GM18508 (cell line): ENCODE measurements around the gene DYNLT1.
"Not testable (repeated sequence)": the region's sequence is repeated elsewhere in the genome, so short reads cannot be mapped to it uniquely, and the experiment has no call there.

Experiments used
- ATAC-seq: cut with Tn5 transposase; IDR thresholded peaks from one replicate; pipeline ENCODE4 v1.9.1; 2021; ENCODE audit warnings: moderate number of reproducible peaks; ENCODE audit not compliant: insufficient read depth, unreplicated experiment

Gene DYNLT1

DNA sequence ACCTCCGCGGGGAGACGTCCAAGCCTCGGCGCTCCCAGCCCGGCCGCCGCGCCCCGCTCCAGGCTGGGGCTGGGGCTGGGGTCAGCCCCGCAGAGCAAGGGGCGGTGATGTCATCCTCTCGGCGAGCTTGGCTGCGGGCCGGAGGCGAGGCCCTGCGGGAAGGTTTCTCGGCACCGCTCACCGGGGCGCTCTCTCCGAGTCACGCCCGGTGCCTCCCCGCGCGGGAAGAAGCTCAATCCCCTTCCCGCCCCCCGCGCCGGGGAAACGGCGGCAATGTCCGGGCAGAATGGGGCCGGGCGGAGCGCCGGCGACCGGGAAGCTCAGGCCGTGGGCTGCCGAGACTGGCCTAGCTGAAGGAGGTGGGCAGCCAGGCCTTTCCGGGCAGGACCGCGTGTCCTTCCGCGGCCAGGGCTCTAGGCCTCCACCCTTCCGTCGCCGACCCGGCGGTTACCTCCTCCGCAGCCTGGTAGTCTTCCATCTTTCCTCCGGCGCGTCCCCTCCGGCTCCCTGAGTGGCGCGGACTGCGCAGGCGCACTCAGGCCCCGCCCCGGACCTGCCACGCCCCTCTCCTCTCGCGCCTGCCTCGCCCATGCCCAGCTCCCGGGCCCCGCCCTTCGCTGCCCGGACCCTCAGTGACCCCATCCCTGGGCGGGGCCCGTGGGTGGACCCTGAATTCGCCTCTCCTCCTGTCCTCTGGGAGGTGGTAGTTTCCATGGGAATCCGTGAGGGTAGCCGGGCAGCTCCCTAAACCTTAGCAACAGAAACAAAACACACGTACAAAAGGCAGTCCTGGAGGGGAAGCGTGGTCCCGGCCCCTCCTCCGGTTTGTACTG, at the start of gene DYNLT1:
Gene DYNLT1, minus strand, starts transcription at position 513 of the 833 bp plus-strand sequence. Its CDS starts 35 bp downstream, at position 478.
- ATAC-seq = peak; percentile 26

GRCh38 chr6:158688860-158689259, 44.3 kb upstream of the DYNLT1 start:
- no peak for ATAC-seq

GRCh38 chr6:158687506-158687905, 43.0 kb upstream of the DYNLT1 start:
- no peak for ATAC-seq

- ATAC-seq = no peak
Measured at GRCh38 chr6:158686791-158687381, 42.3 kb upstream of the DYNLT1 start.

DNA sequence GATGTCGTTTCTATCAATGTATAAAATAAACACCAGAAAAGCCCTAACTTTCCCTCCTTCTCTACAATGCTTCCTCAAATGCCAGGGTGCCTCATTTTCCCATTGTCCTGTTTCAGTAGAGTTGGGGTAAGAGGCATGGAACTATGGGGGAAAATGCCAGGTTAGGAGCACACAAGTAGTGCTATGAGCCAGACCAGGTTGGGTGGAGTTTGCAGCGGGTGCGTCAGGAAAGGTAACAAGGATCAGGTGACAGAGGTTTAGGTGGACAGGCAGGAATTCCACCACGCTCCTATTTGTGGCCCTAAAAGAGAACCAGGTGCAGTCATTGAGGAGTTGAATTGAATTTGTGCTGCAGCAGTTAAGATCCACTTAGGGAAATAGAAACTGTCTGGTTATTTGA, 41.8 kb upstream of the DYNLT1 start:
- no peak for ATAC-seq

DNA sequence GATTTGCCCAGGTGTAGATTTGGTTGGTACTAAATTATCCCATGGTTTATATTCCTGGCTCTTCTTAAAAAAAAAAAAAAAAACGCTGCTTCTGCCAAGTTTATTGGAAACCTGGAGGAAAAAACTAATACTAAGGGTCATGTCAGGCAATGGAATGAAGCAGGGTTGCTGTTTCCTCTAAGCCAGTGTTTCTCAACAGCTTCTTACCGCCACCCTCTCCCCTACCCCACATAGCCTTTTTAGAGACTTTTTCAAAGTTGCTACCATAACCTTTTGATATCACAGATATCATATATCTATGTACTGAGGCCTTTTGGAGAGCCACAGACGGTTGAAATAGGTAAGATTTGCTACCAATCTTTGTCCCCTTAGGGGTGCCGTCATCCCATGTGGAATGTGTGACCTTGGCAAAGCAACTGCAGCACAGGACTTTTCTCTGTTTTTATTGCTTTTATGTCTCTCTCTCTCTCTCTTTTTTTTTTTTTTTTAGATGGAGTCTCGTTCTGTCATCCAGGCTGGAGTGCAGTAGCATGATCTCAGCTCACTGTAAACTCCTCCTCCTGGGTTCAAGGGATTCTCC, 40.3 kb upstream of the DYNLT1 start:
- no peak for ATAC-seq

- ATAC-seq = no peak
Measured at GRCh38 chr6:158684311-158684710, 39.8 kb upstream of the DYNLT1 start.

DNA sequence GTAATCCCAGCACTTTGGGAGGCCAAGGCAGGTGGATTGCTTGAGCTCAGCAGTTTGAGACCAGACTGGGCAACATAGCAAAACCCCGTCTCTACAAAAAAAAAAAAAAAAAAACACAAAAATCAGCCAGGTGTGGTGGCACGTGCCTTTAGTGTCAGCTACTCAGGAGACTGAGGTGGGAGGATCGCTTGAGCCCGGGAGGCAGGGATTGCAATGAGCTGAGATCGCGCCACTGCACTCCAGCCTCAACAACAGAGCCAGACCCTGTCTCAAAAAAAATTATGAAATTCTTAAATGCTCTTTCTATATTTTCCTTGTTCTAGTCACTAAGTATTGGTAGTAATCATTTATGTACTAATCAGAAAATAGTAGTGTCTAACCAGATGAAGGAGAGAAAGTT, 35.9 kb upstream of the DYNLT1 start:
- ATAC-seq = no peak

GRCh38 chr6:158680015-158680414, 35.5 kb upstream of the DYNLT1 start:
- no peak for ATAC-seq

DNA sequence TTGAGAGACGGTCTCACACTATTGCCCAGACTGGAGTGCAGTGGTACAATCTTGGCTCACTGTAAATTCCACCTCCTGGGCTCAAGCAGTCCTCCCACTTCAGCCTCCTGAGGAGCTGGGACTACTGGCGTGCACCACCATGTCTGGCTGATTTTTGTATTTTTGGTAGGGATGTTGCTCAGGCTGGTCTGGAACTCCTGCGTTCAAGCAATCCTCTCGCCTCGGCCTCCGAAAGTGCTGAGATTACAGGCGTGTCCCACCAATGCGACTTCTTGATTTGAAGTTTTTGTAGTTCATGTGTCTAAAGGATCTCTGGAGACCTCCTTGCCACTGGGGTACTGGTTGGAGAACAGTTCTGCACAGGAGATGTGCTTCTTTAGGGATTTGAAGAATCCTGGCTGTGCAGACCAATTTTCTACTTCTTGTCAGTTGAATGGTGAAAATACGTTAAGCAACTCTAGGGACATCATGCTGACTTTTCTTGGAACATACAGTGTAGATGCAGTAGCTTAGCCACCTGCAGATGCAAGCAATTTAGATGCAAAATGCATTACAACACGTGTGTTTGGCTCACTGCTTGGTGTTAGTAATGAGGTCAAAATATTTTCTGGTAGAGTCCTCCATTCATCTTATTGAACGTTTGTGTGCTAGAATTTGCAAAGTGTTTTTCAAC, 33.5 kb upstream of the DYNLT1 start:
- ATAC-seq = no peak

DNA sequence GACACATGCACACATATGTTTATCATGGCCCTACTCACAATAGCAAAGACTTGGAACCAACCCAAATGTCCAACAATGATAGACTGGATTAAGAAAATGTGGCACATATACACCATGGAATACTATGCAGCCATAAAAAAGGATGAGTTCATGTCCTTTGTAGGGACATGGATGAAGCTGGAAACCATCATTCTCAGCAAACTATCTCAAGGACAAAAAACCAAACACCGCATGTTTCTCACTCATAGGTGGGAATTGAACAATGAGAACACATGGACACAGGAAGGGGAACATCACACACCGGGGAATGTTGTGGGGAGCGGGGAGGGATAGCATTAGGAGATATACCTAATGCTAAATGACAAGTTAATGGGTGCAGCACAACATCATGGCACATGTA, 32.6 kb upstream of the DYNLT1 start:
- not testable (repeated sequence) for ATAC-seq

DNA sequence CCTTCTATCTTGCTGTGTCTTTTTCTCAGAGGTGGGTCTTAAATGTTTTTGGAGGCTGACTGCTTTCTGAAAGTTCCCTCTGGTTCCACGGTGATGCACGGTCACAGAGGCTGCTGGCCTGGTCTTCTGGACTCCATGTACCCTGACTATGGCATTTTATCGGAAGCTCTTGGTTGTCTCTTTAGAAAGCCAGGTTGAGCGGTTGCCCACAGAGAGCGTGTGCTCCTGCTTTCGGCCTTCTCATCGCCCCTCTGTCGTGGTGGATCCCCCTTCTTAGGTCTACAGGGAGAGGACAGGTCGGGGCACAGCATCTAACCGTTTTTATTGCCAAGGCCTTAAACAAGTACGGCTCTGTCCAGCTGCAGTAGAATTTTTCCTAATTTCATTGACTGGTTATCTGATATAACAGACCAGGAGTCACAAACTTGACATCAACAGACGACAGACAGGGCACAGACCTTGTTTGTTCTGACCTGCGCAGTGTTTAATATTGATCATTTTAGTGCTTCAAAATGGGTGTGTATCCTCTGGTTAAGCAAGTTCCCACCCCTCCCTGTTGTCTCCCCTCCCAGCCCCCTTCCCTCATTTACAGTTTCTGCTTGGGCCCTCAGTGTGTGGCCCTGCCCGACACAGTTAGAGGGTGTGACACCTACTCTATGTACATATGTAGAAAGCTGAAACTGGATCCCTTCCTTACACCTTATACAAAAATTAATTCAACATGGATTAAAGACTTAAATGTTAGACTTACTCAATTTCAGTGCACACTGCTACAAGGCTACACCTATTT, 30.0 kb upstream of the DYNLT1 start:
- no peak for ATAC-seq

DNA sequence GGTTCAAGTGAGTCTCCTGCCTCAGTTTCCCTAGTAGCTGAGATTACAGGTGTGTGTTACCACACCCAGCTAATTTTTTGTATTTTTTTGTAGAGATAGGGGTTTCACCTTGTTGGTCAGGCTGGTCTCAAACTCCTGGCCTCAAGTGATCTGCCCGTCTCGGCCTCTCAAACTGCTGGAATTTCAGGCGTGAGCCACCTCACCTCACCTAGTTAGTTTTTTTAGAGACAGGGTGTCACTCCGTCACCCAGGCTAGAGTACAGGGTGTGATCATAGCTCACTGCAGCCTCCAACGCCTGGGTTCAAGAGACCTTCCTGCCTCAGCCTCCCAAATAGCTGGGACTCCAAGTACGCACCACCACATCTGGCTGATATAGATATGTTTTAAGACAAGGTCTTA, 28.2 kb upstream of the DYNLT1 start:
- ATAC-seq = no peak

DNA sequence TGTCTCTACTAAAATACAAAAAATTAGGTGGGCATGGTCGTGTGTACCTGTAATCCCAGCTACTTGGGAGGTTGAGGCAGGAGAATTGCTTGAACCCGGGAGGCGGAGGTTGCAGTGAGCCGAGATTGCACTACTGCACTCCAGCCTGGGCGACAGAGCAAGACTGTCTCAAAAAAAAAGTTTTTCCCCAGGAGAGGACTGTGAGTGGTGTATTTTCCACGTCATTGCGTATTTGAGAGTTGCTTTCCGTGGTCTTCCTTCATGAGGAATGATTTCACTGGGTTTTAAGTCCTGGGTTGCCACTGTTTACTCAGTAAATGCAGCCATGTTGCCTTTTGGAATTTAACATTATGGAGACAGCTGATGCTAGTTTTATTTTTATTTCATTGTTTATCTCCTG, 27.6 kb upstream of the DYNLT1 start:
- not testable (repeated sequence) for ATAC-seq

DNA sequence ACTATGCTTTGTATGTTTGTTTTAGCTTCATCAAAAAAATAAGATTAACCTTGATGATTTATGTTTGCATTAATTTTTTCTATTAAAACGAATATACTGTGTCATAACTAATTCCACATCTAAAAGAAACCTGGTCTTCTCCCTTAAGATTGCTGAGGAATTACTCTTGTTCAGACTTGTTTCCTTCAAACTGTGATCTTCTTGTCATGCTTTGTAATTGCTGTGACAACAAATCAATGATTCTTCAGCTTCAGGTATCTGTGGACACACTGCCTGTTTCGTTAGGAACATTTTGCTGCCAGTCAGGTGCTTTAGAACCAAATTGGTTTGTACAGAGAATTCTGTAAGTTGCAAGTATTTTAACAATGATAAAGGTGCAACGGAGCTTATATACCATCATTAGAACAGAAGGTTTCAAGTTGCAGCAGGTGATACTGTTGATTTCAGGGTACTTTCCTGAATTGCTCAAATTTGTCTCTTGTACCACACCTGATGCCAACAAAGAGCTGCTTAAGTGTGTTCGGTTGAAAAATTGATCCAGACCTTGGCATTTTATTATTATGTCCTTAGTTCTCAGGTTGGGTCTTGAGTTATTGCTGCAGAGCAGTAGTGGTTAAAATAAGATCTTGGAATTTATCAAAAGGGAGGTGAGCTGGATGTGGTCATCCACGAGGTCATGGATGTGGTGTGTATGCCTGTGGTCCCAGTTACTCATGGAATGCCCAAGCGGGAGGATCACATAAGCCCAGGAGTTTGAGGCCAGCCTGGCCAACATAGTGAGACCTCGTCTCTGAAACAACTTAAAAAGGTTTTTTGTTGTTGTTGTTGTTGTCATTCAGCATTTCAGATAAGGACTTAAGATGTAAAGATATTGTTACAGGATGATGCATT, 24.8 kb upstream of the DYNLT1 start:
- ATAC-seq = no peak

DNA sequence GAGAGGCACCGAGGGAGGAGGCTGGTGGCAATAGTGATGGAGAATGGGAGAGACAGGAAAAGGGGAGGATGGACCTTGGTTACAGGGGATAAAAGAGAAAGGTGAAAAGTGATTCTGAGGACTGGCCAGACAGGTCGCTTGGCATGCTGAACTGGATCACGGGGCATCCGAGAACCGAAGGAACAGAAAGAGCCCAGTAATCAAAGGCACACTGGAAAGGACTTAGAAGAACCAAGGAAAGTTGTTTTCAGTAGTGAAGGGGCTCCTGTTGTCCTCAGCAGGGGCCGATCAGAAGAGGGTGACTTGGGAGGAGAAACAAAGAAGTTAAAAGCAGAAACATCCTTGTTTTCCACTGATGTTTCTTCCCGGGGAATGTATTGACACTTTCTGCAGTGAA, 24.2 kb upstream of the DYNLT1 start:
- ATAC-seq = no peak

DNA sequence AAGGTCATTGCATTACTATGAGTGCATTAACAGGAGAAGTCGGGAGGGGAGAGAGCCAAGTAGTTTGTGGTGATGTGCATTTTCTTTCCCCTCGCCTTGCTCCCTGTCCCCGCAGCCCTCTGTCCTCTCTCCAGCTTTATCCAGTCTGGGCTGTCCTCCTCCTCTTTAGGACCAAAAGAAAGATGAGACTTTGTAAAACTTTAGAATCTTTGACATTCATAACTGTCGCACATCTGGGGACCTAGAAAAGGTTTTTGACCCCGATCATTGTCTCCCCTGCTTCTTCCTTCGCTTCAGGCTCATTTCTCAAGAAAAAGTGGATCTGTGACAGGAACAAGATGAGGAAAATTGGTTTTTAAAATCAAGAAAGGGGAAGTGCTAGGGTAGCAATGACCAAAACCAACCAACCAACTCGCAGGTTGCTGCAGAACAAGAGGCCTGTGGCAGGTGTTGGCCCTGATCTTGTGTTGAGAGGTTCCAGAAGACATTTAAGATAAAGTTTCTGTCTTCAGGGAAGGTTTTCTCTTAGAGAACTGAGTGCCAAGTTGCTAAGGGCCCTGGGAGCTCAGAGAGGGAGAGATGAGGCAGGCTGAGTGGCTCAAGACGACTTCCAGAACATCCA, 22.9 kb upstream of the DYNLT1 start:
- no peak for ATAC-seq

DNA sequence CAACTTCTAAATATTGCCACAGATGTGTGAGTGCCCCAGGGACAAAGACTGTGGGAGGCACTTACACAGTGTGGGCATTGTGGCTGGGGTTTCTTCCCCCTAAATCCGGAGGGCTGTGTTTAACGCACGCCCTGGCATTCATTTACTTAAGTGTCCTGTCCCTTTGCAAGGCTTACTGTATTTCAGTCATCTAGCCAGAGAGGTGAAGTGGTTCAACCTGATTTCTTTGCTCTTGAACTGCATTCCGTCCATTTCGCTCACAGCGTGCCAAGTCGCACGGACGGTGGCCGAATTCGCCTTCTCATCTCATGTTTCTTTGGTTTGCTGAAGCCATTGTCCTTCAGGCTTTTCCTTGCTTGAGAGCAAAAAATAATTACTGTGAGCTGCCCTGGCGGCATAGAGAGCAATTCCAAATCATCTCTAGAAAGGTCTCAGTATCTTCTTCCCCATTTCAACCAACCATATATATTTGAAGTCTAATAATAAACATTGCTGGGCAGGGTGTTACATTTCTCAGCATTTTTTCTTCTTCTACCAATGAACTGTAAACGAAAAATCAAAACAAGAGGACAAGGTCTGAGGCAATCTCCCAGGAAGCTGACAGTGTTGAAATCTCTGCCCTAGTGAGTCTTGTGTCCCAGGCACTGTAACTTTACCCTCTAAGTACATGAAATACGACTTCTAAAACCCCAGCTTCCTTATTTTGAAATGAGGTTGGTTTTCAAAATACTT, 22.3 kb upstream of the DYNLT1 start:
- no peak for ATAC-seq
